T1000 (cell line): Measurements from ENCODE around the gene SHLD2.
"Not testable (repeated sequence)": the region's sequence is repeated elsewhere in the genome, so short reads cannot be mapped to it uniquely, and the experiment has no call there.

Source experiments
- DNase-seq: peaks from one replicate; lab custom pipeline; 2025; ENCODE audit warnings: mixed read lengths; lab: John Stamatoyannopoulos, UW

SHLD2 gene

GRCh38 chr10:87142230-87143108 lies 47.5 kb downstream of the SHLD2 start:
- DNase-seq: not testable (repeated sequence)

- DNase-seq: not testable (repeated sequence)
Measured at GRCh38 chr10:87143109-87143418, 48.1 kb downstream of the SHLD2 start.

GRCh38 chr10:87145598-87145997 lies 50.6 kb downstream of the SHLD2 start:
- not testable (repeated sequence) for DNase-seq

- DNase-seq: not testable (repeated sequence)
Measured at GRCh38 chr10:87149020-87149609, 54.1 kb downstream of the SHLD2 start.

GRCh38 chr10:87151516-87151915 lies 56.5 kb downstream of the SHLD2 start:
- not testable (repeated sequence) for DNase-seq

- not testable (repeated sequence) for DNase-seq
Measured at GRCh38 chr10:87156841-87157240, 61.8 kb downstream of the SHLD2 start.

- not testable (repeated sequence) for DNase-seq
Measured at GRCh38 chr10:87157821-87158220, 62.8 kb downstream of the SHLD2 start.

GRCh38 chr10:87162703-87163293 lies 67.8 kb downstream of the SHLD2 start:
- DNase-seq: not testable (repeated sequence)

- not testable (repeated sequence) for DNase-seq
Measured at GRCh38 chr10:87163414-87163813, 68.4 kb downstream of the SHLD2 start.

- not testable (repeated sequence) for DNase-seq
Measured at GRCh38 chr10:87169857-87170256, 74.9 kb downstream of the SHLD2 start.

GRCh38 chr10:87170705-87171104 lies 75.7 kb downstream of the SHLD2 start:
- not testable (repeated sequence) for DNase-seq

GRCh38 chr10:87171670-87172069 lies 76.7 kb downstream of the SHLD2 start:
- not testable (repeated sequence) for DNase-seq

- DNase-seq: not testable (repeated sequence)
Measured at GRCh38 chr10:87172178-87172577, 77.2 kb downstream of the SHLD2 start.

GRCh38 chr10:87177587-87177986 lies 82.6 kb downstream of the SHLD2 start:
- not testable (repeated sequence) for DNase-seq

GRCh38 chr10:87184421-87184820 lies 89.4 kb downstream of the SHLD2 start:
- not testable (repeated sequence) for DNase-seq

- DNase-seq: not testable (repeated sequence)
Measured at GRCh38 chr10:87186016-87186415, 91.0 kb downstream of the SHLD2 start.

- not testable (repeated sequence) for DNase-seq
Measured at GRCh38 chr10:87187573-87187972, 92.6 kb downstream of the SHLD2 start.

- DNase-seq: not testable (repeated sequence)
Measured at GRCh38 chr10:87191841-87192240, 96.8 kb downstream of the SHLD2 start.

GRCh38 chr10:87200924-87201323 lies 105.9 kb downstream of the SHLD2 start:
- not testable (repeated sequence) for DNase-seq

- DNase-seq: not testable (repeated sequence)
Measured at GRCh38 chr10:87204801-87205200, 109.8 kb downstream of the SHLD2 start.

GRCh38 chr10:87206922-87207321 lies 111.9 kb downstream of the SHLD2 start:
- not testable (repeated sequence) for DNase-seq

GRCh38 chr10:87210309-87210708 lies 115.3 kb downstream of the SHLD2 start:
- not testable (repeated sequence) for DNase-seq

- DNase-seq: not testable (repeated sequence)
Measured at GRCh38 chr10:87211848-87212247, 116.8 kb downstream of the SHLD2 start.
